HG03378 (cell line): ENCODE data around the gene ANTXRL.
A peak's percentile ranks its signal among the peaks of the same experiment; 100 is the strongest.
"Not testable (repeated sequence)": the region's sequence is repeated elsewhere in the genome, so short reads cannot be mapped to it uniquely, and the experiment has no call there.

Experiments used
- ATAC-seq: cut with Tn5 transposase; IDR thresholded peaks from one replicate; pipeline ENCODE4 v1.9.1; 2021; ENCODE audit warnings: mild to moderate bottlenecking, moderate library complexity; ENCODE audit not compliant: unreplicated experiment

Gene ANTXRL

DNA sequence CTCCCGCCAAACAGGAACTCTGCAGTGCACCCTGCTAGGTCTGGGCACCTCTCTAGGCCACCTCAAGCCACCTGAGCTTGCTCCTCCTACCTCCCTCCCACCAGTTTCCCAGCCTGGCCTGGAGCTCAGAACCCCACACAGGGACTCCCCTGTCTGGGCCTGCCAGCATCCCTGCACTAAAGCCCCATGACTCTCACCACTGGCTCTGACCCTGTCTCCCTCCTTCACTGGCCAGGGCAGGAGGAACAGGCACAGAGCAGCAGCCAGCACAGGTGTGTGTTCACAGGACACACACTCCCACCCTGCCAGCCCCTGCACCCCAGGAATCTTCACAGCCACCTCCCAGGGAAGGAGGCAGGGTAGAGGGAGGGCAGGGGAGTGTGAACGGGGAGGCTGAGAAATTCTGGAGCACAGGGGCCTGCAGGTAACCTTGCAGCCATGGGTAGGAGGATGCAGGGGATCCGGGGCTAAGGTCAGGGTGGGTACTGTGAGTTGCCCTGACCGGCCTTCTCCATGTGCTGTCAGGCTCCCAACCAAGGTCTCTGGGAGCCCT, 13.9 kb upstream of the ANTXRL start:
- no peak for ATAC-seq

DNA sequence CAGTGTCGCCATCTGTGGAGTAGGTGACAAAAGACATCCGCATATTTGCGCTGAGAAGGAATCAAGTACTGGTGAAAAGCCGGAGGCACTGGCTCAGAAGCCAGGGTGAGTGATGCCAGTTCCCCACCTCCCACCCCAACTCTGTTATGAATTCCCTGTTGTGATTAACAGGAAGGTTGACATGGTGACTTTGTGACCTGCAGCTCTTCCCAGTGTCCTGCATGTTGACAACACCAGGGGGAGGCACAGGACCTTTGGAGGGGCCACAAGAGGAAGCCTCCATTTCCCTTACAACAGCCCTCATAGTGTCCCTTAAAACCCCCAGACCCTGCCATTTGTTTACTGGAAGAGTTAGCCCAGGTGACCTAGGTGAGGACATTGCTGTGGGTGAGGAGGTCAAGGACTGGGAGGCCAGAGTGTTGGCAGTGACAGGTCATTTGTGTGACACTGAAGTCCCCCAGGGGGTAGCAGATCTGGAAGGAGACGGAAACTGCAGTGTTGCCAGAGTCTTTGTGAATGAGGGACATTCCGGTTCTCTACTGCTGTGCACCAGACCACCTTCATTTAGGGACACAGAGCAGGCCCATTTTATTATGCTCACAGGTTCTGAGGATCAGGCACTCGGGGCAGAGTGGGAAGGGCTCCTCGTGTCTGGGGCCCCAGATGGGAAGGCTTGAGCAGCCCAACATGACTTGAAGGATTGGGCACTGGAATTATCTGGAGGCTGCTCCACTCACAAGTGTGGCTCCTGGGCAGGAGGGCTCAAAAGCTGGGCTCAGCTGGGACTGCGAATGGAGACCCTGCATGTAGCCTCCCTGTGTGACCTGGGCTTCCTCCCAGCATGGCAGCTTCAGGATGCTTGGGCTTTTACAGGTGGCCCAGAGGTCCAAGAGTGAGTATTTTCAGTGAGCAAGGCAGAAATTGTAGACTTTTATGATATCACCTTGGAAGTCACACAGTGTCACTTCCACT, 13.0 kb upstream of the ANTXRL start:
- ATAC-seq: no peak

DNA sequence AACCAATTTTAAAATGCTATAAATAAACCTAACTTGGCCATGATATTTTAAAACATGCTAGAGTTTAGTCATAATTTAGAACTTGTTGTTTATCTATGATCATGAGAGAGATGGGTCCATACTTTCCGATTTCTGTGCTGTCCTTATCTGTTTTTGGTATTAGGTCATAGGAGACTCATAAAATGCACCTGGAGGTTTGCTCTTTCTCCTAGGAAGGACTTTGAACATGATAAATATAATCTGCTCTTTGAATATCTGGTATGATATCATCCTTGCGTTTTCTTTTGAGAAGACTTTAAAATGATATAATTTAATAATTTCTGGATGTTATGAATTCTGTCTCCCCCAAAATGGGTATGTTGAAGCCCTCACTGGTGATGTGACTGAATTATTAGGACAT, 9.0 kb upstream of the ANTXRL start:
- no peak for ATAC-seq

DNA sequence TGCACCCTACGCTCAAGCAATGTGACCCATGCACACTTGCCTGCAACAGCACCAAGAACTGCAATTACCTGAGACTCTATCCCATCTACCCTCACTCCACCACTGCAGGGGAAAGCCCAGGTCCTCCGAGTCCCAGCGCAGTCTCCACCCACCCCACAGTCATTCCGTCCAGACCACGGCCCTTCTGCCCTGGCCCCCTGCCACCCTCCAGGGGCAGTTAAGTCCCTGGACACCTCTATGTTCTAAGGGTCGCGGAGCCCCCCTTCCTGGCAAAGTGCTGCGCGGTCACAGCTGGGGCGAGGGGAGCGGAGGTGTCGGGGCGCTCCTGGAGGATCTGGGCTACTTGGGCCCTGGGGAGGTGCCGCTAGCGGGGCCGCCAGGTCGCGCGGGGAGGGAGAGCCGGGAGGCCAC, 4.4 kb upstream of the ANTXRL start:
- ATAC-seq: not testable (repeated sequence)

DNA sequence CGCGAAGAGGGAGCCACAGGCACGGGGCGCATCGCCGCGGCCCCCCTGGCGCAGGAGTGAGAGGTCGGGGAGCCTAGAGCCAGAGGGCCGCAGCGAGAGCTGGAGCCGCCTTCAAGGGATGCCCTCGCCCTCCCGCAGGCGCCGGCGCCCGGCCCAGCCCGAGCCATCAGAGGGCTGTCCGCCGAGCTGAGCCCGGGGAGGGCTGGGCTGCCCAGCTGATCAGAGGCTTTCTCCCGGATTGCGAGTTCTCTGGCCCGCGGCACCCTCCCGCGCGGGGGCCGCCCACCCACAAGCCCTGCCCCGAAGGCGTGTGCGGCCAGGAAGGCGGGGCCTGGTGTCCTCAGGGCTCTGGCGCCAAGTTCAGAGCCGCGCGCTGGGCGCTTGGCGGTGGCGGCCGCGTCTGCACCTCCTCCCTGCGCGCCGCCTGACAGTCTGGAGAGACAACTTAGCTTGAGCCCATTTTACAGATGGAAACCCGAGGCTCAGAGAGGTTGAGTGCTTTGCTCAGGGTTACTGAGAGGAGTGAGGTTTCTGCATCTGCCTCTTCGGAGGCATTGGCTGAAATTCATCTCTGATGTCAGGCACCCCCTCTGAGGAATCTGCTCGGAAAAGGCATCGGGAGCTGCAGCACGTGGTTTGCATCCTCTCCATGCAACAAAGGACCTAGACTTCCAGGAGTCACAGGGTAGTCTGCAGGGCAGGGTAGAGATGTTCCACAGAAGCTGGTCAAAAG, 3.8 kb upstream of the ANTXRL start:
- no peak for ATAC-seq

DNA sequence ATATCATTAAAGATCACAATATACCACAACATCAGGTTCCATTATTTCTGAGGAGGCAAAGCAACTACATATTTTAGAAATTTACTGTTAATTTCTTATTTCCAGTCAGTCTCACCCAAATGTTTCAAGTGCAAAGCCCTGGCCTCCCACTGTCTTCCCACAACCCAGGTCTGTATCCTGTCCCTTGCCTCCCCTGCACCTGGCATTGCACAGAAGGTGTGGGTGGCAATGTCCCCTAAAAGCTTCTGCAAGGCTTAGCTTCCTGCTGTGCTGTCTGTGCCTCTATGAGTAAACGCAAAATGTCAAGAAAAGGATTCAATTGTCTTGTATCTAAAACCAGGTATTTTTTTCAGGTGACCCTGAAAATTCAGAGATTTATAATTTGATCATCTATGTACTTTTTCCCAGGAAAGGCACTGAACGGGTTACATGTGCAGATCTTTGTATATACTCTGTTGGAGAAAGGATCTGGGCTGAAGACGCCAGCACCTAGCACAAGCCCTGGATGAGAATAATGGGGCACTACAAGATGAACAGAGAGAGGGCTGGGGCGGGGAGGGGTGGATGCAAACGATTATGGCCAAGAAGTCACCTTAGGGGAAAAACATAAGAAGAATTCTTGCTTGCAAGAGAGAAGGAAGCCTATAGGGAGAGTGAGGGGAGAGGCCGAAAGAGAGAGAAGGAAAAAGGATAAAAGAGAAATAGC, 3.1 kb upstream of the ANTXRL start:
- ATAC-seq: no peak

DNA sequence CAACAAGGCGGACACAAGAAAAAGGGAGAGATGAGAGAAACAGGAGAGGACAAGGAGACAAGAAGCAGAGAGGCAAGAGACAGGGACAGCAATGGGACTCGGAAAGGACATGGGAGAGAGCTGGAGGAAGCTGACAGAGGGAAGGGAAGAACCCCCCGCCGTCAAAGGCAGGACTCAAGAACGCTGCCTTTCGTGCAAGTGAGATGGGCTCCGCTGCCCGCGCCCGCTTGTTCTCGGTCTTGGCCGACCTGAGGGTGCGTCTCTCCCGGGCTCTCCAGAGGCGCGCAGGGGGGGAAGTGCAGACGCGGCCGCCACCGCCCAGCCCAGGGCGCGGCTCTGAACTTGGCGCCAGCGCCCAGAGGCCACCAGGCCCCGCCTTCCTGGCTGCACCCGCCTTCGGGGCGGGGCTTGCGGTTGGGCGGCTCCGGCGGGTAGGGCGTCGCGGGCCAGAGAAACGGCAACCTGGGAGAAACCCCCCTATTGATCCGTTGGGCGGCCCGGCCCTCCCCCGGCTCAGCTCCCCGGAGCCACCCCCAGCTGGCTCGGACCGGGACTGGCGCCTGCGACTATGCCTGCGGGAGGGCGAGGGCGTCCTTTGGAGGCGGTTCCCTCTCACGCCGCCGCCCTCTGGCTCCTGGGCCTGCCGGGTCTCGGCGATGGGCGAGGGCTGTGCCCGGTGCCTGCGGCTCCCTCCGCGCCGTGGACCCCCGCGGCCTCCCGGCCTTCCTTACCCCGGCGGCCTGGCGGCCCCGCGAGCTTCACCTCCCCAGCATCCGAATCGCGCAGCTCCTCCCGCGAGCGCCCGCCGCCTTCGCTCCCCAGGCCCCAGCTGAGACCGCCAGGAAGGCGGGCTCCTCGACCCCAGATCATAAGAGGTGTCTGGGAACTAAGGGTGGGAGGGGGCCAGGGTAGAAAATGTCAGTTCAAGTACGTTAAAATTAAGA, 2.2 kb upstream of the ANTXRL start:
- peak; percentile 69 for ATAC-seq

DNA sequence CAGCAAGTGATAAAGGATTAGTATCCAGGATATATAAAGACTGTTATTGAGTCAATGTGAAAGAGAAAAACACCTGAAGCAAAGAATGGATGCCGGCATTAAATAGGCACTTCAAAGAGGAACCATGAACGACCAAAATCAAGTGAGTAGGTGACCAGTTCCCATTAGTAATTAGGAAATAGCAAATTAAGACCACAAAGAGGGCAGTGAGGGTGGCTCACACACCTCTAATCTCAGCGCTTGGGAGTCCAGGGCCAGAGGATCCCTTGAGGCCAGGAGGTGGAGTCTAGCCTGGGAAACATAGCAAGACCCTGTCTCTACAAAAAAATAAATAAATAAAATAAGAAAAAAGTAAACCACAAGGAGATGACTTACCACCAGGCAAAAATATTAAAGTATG, 1.5 kb upstream of the ANTXRL start:
- ATAC-seq: no peak

DNA sequence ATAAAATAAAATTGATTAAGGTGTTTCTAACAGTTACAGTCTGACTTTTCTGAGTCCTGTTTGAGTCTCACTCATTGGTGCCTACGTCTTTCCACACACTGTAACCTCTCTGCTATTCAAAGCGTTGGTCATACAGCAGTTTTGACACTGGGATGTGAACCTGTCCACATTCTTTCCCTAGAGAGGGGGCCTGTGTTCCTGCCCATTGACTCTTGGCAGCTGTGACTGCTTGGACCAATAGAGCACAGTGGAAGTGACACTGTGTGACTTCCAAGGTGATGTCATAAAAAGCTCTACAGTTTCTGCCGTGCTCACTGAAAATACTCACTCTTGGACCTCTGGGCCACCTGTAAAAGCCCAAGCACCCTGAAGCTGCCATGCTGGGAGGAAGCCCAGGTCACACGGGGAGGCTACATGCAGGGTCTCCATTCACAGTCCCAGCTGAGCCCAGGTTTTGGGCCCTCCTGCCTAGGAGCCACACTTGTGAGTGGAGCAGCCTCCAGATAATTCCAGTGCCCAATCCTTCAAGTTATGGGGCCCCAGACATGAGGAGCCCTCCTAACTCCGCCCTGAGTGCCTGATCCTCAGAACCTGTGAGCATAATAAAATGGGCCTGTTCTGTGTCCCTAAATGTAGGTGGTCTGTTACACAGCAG, 704 bp upstream of the ANTXRL start:
- no peak for ATAC-seq

DNA sequence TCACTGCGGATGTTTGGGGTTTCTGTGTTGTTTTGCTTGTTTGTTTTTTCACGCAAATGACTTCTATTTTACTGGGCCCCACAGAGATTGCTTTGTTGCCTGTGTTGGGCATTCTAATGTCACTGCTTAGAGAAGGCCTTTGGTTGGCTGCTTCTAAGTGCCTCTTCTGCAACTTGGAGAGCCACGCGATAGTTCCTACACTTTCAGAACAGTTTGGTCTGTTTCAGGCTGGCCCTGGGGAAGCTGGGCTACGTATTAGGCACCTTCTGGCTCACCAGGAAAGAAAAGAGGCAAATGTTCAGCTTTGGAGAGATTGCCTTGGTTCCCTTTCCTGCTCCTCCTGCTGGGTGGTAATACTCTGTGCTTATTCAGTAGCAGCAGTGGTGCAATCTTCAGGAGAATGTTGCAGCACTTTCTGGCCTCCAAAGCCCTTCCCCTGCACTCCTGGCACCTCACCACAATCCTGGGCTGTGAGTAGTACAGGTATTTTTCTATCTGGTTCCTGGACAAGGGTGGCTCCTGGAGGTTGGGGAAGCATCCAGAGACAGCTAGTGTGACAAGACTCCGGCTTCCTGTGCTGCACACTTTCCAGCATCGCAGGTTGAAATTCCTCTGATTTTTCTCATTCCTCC, 1.2 kb downstream of the ANTXRL start:
- ATAC-seq: no peak

DNA sequence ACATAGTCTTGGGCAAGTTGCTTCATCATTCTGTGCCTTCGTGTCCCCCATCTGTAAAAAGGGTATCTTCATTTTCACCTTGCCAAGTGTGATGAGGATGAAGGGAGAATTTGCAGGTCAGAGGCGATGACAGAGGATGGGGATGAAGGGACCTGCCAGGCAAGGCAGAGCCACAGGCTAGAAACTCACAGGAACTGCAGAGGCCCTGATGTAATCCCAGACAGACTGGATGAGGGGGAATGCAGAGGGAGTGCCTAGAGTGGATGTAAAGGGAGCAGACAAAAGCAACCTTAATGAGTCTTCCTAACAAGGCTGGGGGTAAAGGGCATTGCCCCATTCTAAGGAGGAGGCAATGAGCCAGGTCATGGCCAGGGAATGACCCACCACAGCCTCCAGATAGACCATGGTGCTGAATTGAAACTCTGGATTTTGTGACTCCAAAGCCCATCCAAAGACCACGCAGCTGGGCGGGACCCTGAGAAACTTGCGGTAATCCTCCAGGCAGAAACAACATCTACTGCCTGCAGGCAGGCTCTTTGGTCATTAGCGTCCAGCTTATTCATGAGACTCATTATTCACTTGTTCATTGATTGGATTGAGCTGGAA, 1.9 kb downstream of the ANTXRL start:
- no peak for ATAC-seq

DNA sequence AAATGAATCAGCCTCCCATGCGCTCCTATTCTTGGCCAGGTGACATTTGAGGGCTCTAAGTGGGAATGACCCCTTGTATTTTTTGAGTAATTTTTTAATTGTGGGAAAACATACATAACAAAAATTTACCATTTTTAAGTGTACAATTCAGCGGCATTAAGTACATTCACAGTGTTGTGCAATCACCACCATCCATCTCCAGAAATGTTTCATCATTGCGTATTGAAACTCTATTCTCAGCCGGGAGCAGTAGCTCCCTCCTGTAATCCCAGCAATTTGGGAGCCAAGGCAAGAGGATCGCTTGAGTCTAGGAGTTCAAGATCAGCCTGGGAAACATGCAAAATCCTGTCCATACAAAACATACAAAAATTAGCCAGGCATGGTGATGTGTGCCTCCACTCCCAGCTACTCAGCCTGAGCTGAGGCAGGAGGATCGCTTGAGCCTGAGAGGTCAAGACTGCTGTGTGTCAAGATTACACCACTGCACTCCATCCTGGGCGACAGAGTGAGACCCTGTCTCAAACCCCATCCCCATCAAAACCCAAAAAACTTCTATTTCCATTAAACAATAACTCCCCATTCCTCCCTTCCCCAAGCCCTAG, 2.5 kb downstream of the ANTXRL start:
- ATAC-seq: no peak

DNA sequence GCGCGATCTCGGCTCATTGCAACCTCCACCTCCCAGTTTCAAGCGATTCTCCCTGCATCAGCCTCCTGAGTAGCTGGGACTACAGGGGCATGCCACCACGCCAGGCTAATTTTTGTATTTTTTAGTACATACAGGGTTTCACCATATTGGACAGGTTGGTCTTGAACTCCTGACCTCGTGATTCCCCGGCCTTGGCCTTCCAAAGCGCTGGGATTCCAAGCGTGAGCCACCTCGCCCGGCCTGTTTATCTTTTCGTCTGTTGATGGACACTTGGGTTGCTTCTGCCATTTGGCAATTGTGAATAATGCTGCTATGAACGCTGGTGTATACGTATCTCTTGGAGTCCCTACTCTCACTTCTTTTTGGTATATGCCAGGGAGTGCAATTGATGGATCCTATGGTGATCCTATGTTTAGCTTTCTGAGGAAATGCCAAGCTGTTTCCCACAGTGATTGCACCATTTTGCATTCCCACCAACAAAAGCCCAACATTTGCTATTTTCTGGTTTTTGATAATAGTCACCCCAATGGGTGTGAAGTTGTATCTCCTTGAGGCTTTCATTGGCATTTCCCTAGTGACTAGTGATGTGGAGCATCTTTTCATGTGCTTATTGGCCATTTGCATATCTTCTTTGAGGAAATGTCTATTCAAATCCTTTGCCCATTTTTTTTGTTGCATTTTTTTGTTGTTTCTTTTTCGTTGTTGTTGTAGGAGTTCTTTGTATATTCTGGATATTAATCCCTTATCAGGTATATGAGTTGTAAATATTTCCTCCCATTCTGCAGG, 3.5 kb downstream of the ANTXRL start:
- ATAC-seq: no peak

DNA sequence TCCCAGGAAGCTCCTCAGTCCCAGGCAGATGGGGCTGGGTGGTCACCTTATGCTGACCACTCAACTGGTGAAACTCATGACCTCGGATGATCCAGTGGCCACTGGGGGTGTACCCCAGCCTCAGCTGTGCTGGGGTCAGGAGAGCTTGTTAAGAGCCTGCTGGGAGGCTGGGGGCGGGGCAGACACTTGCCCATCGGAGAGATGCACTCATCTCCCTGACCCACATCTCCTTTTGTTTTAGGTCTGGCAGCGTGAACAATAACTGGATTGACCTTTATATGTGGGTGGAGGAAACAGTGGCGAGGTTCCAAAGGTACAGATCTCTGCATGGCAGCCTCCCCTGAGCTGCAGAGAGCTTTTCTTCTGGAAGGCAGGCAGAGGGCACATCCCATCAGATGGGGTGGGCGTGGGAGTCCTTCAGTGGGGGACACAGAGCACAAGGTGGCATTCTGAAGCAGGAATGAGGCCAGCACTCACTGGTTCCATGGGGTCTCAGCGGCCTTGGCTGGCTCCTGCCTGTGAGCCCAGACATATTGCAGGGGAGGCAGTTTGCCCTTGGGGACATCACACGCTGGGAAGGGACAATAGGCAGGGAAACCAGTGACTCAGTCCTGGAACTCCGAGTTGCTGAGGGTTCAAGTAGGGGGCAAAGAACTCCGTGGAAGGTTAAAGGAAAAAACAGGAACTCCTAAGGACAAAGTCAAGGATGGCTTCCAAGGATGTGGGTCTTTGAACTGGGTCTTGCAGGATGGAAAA, 5.2 kb downstream of the ANTXRL start:
- ATAC-seq: no peak

DNA sequence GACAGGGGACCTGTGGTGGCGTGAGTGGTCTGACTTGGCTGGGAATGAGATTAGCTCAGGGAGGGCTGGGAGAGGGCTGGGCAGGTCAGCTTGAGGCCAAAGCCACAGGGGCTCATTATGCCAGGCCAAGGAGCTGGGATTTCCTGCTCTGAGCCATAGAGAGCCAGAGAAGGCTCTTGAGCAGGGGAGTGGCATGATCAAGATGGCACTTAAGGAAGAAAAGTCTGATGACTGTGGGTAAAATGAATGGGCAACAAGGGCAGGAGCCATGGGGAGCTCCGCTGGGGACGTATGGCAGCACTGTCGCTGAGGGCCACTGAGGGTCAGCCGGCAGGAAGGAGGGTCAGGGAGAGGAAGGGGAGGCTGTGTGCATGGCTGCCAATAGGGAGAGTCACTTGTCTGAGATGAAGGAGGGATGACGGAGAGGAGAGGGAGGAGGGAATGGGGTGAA, 5.8 kb downstream of the ANTXRL start:
- ATAC-seq: no peak

DNA sequence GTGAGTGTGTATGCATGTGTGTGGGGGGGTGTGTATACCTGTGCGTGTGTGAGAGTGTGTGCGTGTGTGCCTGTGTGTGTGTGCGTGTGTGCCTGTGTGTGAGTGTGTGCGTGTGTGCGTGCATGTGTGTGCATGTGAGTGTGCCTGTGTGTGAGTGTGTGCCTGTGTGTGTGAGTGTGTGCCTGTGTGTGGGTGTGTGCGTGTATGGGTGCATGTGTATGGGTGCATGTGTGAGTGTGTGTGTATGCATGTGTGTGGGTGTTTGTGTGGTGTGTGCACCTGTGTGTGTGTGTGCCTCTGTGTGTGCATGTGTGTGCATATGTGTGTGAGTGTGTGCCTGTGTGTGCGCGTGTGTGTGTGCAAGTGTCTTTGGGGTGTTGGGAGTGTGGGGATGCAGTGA, 6.4 kb downstream of the ANTXRL start:
- ATAC-seq: no peak
